NCI-H526 (cell line): Measurements from ENCODE around the gene HADH.
"Not testable (repeated sequence)": the region's sequence is repeated elsewhere in the genome, so short reads cannot be mapped to it uniquely, and the experiment has no call there.

ENCODE experiments used
- DNase-seq, 2 experiments: peaks; one replicate each; lab custom pipeline; 2025; lab: John Stamatoyannopoulos, UW

Gene HADH

GRCh38 chr4:107996949-107997788 lies 7.5 kb downstream of the HADH start:
- DNase-seq: no peak

- no peak for DNase-seq
These were observed 8.1 kb downstream of the HADH start for GRCh38 chr4:107997794-107998193.

DNA sequence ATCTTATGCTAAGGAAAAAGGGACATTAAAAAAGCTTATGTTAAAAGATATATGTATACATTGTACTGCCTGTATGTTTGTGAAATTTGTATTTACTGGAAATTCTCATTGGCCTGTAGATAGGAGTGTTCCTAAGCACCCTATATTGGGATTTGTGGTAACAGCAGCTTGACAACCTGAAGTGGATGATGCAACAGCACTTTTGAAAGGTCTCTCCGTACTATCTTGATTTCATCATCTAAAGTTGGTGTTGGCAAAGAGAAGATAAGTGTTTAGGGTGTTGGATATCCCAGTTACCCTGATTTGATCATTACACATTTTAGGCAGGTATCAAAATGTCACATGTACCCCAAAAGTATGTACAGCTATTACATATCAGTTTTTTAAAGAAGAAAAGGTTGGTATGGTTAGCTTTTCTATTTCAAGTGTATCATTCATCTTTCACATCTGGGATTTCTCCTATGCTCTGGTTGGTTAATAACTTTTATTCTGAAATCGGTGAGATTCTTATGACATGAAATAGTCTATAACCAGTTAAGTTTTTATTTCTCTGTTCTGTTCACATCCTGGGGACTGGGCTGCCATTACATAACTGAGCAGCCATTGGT lies 10.3 kb downstream of the HADH start:
- DNase-seq: no peak

DNA sequence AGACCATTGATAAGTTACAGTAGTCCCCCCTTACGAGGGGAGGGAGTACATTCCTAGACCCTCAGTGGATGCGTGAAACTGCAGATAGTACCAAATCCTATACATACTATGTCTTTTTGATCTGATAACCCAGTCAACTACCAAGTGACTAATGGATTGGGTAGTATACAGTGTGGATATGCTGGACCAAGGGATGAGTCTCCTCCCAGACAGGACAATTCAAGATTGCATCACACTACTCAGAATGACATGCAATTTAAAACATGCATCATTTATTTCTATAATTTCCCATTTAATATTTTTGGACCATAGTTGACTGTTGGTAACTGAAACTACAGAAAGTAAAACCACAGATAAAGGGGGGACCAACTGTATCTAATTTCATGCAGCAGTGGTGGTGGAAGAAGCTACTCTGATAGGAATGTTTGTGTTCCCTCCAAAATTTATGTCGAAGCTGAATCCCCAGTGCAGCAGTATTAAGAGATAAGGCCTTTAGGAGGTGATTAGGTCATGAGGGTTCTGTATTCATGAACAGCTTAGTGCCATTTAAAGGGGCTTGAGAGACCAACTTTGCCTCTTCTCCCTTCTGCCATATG lies 11.9 kb downstream of the HADH start:
- DNase-seq: no peak

DNA sequence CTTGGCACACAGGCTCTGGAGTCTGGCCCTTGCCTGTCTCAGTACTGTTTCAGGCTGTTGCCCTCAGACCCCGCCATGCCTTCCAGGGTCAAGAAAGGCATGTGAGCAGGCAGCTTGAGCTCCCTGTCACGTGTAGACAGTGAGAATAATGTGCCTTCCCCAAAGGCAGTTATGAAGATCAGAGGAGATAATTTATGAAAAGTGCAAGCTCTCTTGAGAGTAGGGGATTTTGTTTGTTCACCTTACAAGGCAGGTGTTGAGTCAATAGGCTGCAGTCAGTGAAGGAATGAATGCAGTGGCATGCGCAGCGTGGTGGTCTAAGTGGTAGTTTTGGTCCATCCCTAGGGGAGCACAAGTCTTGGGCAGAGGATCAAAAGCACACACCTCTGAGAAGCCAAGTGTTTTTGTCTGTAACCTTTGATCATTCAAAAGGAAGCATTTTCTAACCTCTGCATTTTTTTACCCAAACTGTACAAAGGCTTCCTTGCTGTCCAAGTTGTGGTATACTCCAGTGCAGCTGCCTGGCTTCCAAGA lies 14.4 kb downstream of the HADH start:
- DNase-seq: no peak

DNA sequence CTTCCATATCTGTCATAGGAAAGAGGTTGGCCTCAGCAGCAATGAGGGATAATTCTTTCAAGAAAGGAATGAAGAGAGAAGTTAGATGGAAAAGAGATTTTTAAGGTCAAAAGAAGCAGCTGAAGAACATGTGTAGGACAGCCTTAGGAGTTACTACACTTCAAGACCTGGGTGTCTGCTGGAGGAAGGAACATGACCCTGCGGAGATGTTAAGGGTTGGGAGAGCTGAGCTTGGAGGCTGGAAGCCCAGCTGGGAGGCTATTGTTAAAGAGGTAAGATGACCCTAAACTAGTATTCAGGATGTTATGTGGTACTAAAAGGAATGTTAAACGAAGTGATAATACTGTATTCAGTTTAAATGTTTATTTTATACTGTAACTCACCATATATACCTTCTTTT lies 15.0 kb downstream of the HADH start:
- no peak for DNase-seq

GRCh38 chr4:108005807-108006206 lies 16.1 kb downstream of the HADH start:
- no peak for DNase-seq

- DNase-seq: no peak
These were observed 16.7 kb downstream of the HADH start for GRCh38 chr4:108006361-108006760.

DNA sequence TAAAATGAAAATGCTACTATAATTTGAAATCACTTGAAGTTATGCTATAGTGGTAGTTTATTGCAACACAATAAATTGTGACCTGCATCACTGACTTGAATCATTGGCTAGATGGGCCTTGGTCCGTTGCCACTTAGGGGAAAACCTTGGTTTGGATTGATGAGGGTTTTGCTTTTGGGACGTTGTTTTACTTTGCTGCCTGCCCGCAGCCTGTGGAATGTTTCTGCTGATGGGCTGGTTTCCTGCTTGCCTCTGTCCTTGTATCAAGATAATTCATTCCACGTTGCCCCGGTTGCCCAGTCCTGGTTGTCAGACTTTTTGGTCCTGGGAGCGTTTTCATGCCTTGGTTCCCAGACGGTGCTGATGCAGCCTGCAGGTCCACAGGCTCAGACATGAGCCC lies 18.3 kb downstream of the HADH start:
- DNase-seq: no peak

- DNase-seq: no peak
These were observed 19.0 kb downstream of the HADH start for GRCh38 chr4:108008721-108009120.

DNA sequence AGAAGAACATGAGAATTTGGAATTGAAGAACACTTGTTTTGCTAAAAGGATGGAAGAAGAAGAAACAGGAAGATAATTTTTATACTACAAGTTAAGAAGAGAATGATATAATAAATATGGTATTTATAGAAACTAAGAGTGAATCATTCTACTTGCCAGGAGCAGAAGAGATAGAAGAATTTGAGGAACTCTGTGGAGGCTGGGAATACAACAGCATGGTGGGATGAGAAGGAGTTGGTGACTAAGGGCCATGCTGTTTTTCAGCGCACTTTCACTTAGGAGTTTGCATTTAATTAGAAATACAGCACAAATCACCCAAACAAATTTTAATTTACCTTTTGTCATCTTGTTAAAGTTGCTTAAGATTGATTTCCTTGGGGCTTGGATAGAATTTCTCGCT lies 20.5 kb downstream of the HADH start:
- no peak for DNase-seq

- DNase-seq: not testable (repeated sequence)
These were observed 22.7 kb downstream of the HADH start for GRCh38 chr4:108012382-108012781.

DNA sequence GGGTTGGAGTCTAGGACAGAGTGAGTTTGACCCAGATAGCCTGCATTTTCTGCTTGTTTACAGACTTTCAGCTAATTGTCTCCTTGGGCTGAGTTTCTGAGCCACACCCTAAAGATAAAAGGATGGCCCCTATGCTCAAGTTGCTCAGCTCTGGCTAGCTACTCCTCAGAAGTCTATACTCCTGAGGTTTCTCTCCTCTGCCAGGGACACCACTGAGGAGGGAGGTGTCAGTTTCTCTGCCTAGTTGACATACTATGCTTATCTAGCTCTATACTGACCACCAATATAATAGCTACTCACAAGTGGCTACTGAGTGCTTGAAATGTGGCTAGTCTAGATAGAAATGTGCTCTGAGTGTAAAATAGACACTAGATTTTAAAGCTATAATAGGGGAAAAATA lies 23.6 kb downstream of the HADH start:
- no peak for DNase-seq

DNA sequence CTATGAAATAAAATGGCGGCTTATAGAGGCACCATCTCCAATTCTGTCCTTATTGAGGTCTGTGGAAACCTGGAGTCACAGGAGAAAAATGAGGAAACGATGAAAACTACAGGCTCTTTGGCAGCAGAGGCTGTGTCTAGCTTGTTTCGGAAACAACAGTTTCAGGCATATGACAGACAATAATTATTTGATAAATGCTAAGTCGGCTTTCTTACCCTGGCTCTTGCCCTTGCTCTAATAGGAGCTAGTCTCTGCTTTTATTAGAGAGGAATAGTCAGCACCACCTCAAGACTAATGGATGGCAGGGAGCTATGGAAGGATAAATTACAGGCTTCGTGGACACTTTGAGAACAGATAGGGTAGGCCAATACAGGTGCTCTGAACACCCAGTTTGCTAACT lies 24.3 kb downstream of the HADH start:
- DNase-seq: no peak

DNA sequence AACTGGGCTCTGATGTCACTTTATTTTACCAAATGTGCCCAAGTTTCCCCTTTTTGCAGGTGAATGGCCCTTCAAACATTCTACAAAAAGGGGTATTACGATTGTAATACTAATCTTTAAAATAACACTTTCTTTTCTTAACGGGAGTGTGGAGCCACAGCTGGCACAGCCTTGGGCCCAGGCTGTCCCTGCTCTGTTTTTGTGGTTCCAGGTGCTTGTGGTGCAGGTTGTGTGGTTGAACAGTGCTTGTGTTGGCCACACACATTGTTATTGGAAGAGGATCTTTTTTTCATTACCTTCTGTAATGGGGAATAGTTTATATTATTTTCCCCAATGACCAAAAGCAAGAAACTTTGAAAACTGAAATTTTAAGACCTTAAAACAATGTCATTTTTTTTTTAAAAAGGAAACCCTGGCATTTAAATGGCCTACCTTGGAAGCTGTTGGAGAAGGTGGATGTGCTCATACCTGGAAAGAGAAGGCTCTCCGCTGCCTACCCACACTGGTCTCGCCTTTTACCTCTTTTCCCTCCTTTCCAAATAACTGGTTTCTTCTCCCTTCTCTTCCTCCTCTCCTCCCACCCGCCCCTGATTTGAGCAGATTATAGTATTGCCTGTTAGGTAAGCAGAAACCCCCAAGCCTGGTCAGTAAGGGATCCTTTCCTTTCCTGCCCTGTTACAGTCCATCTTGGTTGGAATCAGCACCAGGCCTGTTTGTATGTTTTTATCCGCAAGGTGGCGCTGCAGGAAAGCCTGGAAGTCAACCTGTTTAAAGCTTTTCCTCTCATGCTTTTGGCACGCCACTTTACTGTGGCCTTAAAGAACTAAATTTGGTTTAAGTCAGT lies 28.6 kb downstream of the HADH start:
- peak; percentile 10 to 78 for DNase-seq

DNA sequence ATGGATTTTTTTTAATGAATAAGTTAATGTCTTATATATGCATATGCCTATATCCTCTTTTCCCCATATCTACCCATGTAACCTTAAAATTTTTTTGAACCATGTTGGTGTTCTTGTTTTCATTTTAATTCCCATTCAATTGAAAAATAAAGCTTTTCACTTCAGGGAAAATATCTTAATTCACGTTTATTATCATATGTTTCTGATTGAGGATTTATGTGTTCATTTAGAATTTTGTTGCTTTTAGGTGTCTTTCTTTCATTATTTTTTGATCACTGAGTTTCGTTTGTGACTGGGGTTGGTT lies 29.1 kb downstream of the HADH start:
- no peak for DNase-seq

- DNase-seq: no peak
These were observed 34.6 kb downstream of the HADH start for GRCh38 chr4:108024085-108024877.

DNA sequence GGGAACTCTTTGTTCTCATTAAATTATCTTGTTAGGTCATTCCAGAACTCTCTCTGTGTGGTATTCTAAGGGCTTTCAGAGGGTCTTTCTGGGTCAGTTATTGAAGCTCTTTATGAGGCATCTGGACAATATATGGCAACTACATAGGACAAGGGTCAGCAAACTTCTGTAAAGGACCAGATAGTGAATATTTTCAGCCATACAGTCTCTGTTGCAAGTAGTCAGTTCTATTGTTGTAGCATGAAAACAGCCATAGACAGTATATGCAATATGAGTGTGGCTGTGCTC lies 35.1 kb downstream of the HADH start:
- DNase-seq: no peak

GRCh38 chr4:108029016-108029720 lies 39.5 kb downstream of the HADH start:
- no peak for DNase-seq

- DNase-seq: no peak
These were observed 40.0 kb downstream of the HADH start for GRCh38 chr4:108029731-108030130.

DNA sequence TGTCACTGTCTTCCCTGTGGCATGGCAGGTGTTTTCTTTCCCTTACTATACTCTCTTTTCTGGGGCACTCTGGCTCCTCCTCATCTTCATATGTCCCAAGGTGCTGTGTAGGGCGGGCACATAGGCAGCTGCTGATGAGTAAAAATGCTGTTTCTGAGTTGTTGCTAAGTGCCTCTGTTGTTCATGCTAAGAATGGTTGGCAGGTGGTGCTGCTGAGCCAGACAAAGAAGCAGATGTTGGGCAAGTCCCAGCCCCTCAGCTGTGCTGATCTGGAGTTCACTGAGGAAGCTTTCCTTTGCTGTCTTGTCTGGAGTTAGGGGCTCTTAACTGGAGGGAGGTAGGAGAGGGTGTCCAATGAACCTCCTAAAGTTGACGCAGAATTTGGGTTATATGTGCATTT lies 40.6 kb downstream of the HADH start:
- peak in 1 of 2 experiments; percentile 49 for DNase-seq
